C1 segment of cervical spinal cord (tissue), 14 donors: ENCODE measurements around the gene CPVL.

Experiments used
- DNase-seq, 14 donors: peaks; one replicate each; lab custom pipeline; 2025; lab: John Stamatoyannopoulos, UW

The CPVL gene

GRCh38 chr7:29156907-29157452 is 10.6 kb upstream of the CPVL start:
- DNase-seq, result no peak

GRCh38 chr7:29154076-29154475 is 7.7 kb upstream of the CPVL start:
- no peak for DNase-seq

GRCh38 chr7:29150856-29151255 is 4.5 kb upstream of the CPVL start:
- no peak for DNase-seq

GRCh38 chr7:29149036-29149435 is 2.7 kb upstream of the CPVL start:
- DNase-seq, result no peak

GRCh38 chr7:29147821-29148220 is 1.5 kb upstream of the CPVL start:
- no peak for DNase-seq

- DNase-seq, result peak in 1 of 14 donors; percentile 28
These were observed 712 bp upstream of the CPVL start for GRCh38 chr7:29146888-29147609.

- no peak for DNase-seq
These were observed 732 bp downstream of the CPVL start for GRCh38 chr7:29145553-29146056.

- DNase-seq, result no peak
These were observed 2.6 kb downstream of the CPVL start for GRCh38 chr7:29143751-29144150.

- DNase-seq, result no peak
These were observed 4.2 kb downstream of the CPVL start for GRCh38 chr7:29142021-29142727.

GRCh38 chr7:29140873-29141468 is 5.4 kb downstream of the CPVL start:
- no peak for DNase-seq

GRCh38 chr7:29139796-29140195 is 6.5 kb downstream of the CPVL start:
- no peak for DNase-seq

GRCh38 chr7:29139191-29139590 is 7.1 kb downstream of the CPVL start:
- DNase-seq, result no peak

- DNase-seq, result no peak
These were observed 7.7 kb downstream of the CPVL start for GRCh38 chr7:29138588-29138987.

GRCh38 chr7:29135846-29136245 is 10.5 kb downstream of the CPVL start:
- no peak for DNase-seq

GRCh38 chr7:29132980-29133379 is 13.4 kb downstream of the CPVL start:
- no peak for DNase-seq

- no peak for DNase-seq
These were observed 14.7 kb downstream of the CPVL start for GRCh38 chr7:29131678-29132077.

- no peak for DNase-seq
These were observed 16.2 kb downstream of the CPVL start for GRCh38 chr7:29130096-29130495.

GRCh38 chr7:29127527-29127926 is 18.8 kb downstream of the CPVL start:
- DNase-seq, result no peak

GRCh38 chr7:29126804-29127203 is 19.5 kb downstream of the CPVL start:
- DNase-seq, result peak in 1 of 14 donors; percentile 9

- peak in 1 of 14 donors; percentile 47 for DNase-seq
These were observed 22.6 kb downstream of the CPVL start for GRCh38 chr7:29123626-29124190.

- peak in 1 of 14 donors; percentile 58 for DNase-seq
These were observed 23.6 kb downstream of the CPVL start for GRCh38 chr7:29122759-29123158.

GRCh38 chr7:29122081-29122480 is 24.3 kb downstream of the CPVL start:
- DNase-seq, result peak in 2 of 14 donors; percentile 22 to 95
